ENCODE results near the gene AP3B1. TPM values are rescaled to one million over a fixed set of nuclear protein-coding genes. Genes with fewer than 3 reads are reported as not detected.

AP3B1 gene
- polyA plus RNA-seq, 1 experiment: 67.0 TPM

DNA sequence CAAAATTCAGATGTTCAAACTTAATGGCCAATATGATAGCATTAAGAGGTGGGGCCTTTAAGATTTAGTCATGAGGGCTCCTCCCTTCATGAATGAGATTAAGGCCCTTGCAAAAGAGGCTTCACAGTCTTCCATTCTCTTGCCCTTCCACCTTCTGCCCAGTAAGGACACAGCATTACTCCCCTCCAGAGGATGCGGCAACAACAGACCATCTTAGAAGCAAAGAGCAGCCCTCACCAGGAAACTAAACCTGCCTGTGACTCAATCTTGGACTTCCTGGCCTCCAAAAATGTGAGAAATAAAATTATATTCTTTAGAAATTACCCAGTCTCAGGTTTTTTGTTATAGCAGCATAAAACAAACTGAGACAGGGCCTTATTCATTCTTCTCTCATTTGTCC, 8.2 kb downstream of the AP3B1 start:
- Histone ChIP-seq H3K27ac (ENCODE audit: low read depth, low read length) (no peak overlapping the region), H3K27me3 (ENCODE audit: control insufficient read depth, insufficient read depth, low read length) (no peaks in the 10 kb centered on the region), H3K4me3 (ENCODE audit: low read depth, low read length) (no peak overlapping the region), H3K9me3 (ENCODE audit: control insufficient read depth, insufficient read depth, low read length) (no peaks in the 10 kb centered on the region)
- no peak for DNase-seq (ENCODE audit: low read depth, low spot score)
- ChIA-PET POLR2A (no interaction called here), CTCF (interaction anchor here (0.6 kb wide), 1 partner anchor 458 kb away, joined by 3 read pairs; no protein-coding TSS in a partner anchor)
- TF ChIP-seq CTCF (IDR thresholded peaks at IDR 0.05; ENCODE audit: low read depth, low read length): no peak

DNA sequence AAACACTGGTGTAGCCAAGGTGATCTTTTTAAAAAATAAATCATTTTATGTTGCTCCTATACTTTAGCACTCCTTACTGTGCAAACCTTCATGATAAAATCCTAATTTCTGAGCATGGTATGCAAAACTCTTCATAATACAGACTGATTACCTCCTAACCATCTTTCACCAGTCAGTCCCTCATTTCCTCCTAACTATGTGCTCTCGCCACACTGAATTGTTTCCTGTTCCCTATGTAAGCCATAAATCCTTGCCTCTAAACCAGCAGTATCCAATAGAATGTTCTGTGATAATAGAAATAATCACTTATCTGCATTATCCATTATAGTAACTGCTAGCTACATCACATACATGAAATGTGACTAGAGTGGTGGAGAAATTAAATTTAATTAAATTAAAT, 10.7 kb downstream of the AP3B1 start:
- no peaks in the 10 kb centered on the region for H3K27me3 ChIP-seq (ENCODE audit: control insufficient read depth, insufficient read depth, low read length)
- H3K4me3 ChIP-seq (ENCODE audit: low read depth, low read length): no peak overlapping the region
- TF ChIP-seq CTCF (IDR thresholded peaks at IDR 0.05; ENCODE audit: low read depth, low read length): no peak
- CTCF ChIA-PET: interaction anchor here (0.5 to 1.4 kb wide), 4 partner anchors 15 to 690 kb away, joined by 3 to 5 read pairs (median 4); no protein-coding TSS in a partner anchor
- POLR2A ChIA-PET: no interaction called here
- no peak overlapping the region for H3K27ac ChIP-seq (ENCODE audit: low read depth, low read length)
- H3K9me3 ChIP-seq (ENCODE audit: control insufficient read depth, insufficient read depth, low read length): no peaks in the 10 kb centered on the region
- no peak for DNase-seq (ENCODE audit: low read depth, low spot score)

- Histone ChIP-seq H3K9me3 (ENCODE audit: control insufficient read depth, insufficient read depth, low read length) (no peaks in the 10 kb centered on the region), H3K27me3 (ENCODE audit: control insufficient read depth, insufficient read depth, low read length) (no peaks in the 10 kb centered on the region), H3K27ac (ENCODE audit: low read depth, low read length) (no peak overlapping the region), H3K4me3 (ENCODE audit: low read depth, low read length) (no peak overlapping the region)
- CTCF ChIA-PET: no interaction called here
- no peak for DNase-seq (ENCODE audit: low read depth, low spot score)
- no peak for TF ChIP-seq CTCF (IDR thresholded peaks at IDR 0.05; ENCODE audit: low read depth, low read length)
- POLR2A ChIA-PET: no interaction called here
These were observed 11.4 kb downstream of the AP3B1 start for GRCh38 chr5:78283105-78283504.

DNA sequence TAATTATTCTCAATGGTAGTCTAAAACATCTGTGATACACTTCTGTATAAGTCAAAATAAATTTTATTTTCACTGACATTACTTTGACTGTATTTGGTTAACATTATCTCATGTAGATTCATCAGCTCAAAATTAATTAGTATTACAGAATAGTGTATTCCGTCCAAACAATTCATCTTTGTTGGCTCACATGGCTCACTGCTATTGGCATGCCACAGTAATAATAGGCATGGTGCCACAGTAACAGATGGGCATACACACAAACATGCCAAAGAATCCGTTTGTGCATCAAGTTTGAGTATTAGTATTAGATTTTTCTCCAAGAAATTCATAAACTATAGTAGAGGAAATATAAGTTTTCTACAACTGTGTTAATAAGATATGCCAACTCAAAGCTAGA, 14.2 kb downstream of the AP3B1 start:
- Histone ChIP-seq H3K27ac (ENCODE audit: low read depth, low read length) (no peak overlapping the region), H3K27me3 (ENCODE audit: control insufficient read depth, insufficient read depth, low read length) (no peaks in the 10 kb centered on the region), H3K9me3 (ENCODE audit: control insufficient read depth, insufficient read depth, low read length) (peaks cover 3% of the 10 kb centered on the region; the same call in 1 of the 2 replicates), H3K4me3 (ENCODE audit: low read depth, low read length) (no peak overlapping the region)
- CTCF ChIA-PET: interaction anchor here (0.9 kb wide), 1 partner anchor 12 kb away, joined by 4 read pairs; no protein-coding TSS in a partner anchor
- no peak for TF ChIP-seq CTCF (IDR thresholded peaks at IDR 0.05; ENCODE audit: low read depth, low read length)
- DNase-seq (ENCODE audit: low read depth, low spot score): no peak
- POLR2A ChIA-PET: no interaction called here

DNA sequence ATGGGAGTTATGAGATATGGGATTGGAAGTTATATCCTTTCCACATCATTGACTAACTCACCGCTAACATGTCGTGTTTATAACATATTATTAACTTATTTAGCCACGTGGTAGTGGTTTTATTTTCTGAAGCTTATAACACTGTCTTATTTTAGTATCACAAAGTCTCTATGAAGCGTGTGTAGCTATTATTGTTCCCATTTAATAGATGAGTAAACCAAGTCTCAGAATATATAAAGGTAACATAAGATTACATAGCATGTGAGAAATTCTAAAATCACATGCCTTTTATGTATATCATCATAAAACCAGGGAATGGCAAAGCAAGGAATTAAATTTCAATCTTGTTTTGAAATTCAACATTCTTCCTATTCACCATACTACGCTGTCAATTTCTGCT, 15.3 kb downstream of the AP3B1 start:
- POLR2A ChIA-PET: interaction anchor here (0.7 kb wide), 1 partner anchor 269 kb away, joined by 7 read pairs; no protein-coding TSS in a partner anchor
- Histone ChIP-seq H3K9me3 (ENCODE audit: control insufficient read depth, insufficient read depth, low read length) (peaks cover 3% of the 10 kb centered on the region; the same call in 1 of the 2 replicates), H3K27me3 (ENCODE audit: control insufficient read depth, insufficient read depth, low read length) (no peaks in the 10 kb centered on the region), H3K4me3 (ENCODE audit: low read depth, low read length) (no peak overlapping the region), H3K27ac (ENCODE audit: low read depth, low read length) (no peak overlapping the region)
- DNase-seq (ENCODE audit: low read depth, low spot score): no peak
- CTCF ChIA-PET: interaction anchor here (1.6 kb wide), 1 partner anchor 12 kb away, joined by 4 read pairs; no protein-coding TSS in a partner anchor
- TF ChIP-seq CTCF (IDR thresholded peaks at IDR 0.05; ENCODE audit: low read depth, low read length): no peak

Measured in AG04450 (cell line).